B cell (primary cell): ENCODE results near the gene ACOT11. TPM values are rescaled to one million over a fixed set of nuclear protein-coding genes. Genes with fewer than 3 reads are reported as not detected.

ENCODE experiments used
- ATAC-seq: fragments of 200-7000 bp; cut with Tn5 transposase; one replicate; pipeline ENCODE4 v1.10.0; 2021; ENCODE audit warnings: low read depth, mild to moderate bottlenecking, moderate number of reproducible peaks, moderate library complexity
- CTCF ChIA-PET: fragments of 350-600 bp; sonication (Branson Sonifier 250); formaldehyde crosslinking; loops from one replicate; lab custom pipeline; 2021; ENCODE audit warnings: antibody characterized with exemption, inconsistent platforms; lab: Charles Lee
- POLR2A ChIA-PET: fragments of 350-600 bp; sonication (Branson Sonifier 250); formaldehyde crosslinking; loops from one replicate; lab custom pipeline; 2021; ENCODE audit warnings: antibody characterized with exemption; lab: Charles Lee
- DNase-seq: peaks from one replicate; pipeline ENCODE4 v3.0.0; 2013
- H2AFZ ChIP-seq: 2 replicates; pipeline ENCODE4 v1.6.1; 2012; ENCODE audit warnings: mild to moderate bottlenecking, low read depth, low read length; ENCODE audit not compliant: insufficient read depth, poor library complexity, severe bottlenecking
- H3K27ac ChIP-seq, 2 donors: 1 replicate in 1 of 2; 2 replicates in 1 of 2; pipeline ENCODE4 v1.5.1; 2012 to 2013; ENCODE audit warnings: low read length in 2 of 2, mild to moderate bottlenecking in 2 of 2, moderate library complexity in 1 of 2
- H3K27me3 ChIP-seq, 4 experiments: fragments of 200-600 bp in 1 of 4; sonication (generic) in 1 of 4; replicated peaks in 1 of 4; 1 replicate in 2 of 4; 2 replicates in 2 of 4; pipeline versions ENCODE4 v1.6.1 to v1.7.0; 2013 to 2016; ENCODE audit warnings: low read length in 3 of 4, mild to moderate bottlenecking in 2 of 4, mixed read lengths in 1 of 4, moderate library complexity in 1 of 4; ENCODE audit not compliant: insufficient read depth in 4 of 4, control insufficient read depth in 3 of 4; ENCODE audit errors: control extremely low read depth in 1 of 4
- H3K36me3 ChIP-seq, 2 experiments: replicated peaks in 1 of 2; 1 replicate in 1 of 2; 2 replicates in 1 of 2; pipeline versions ENCODE4 v1.6.1 to v1.7.1; 2013; ENCODE audit warnings: low read length in 1 of 2; ENCODE audit not compliant: insufficient read depth in 2 of 2, control insufficient read depth in 1 of 2; ENCODE audit errors: control extremely low read depth in 1 of 2, extremely low read depth in 1 of 2
- H3K4me1 ChIP-seq, 2 donors: fragments of 200-600 bp in 1 of 2; sonication (generic) in 1 of 2; 1 replicate in 1 of 2; 2 replicates in 1 of 2; pipeline versions ENCODE4 v1.5.1 to v1.6.1; 2013 to 2017; ENCODE audit warnings: low read length in 2 of 2; ENCODE audit not compliant: control insufficient read depth in 2 of 2, insufficient read depth in 2 of 2
- H3K4me2 ChIP-seq: replicated peaks from 2 replicates; pipeline ENCODE3; 2012; ENCODE audit warnings: mild to moderate bottlenecking, low read depth, low read length; ENCODE audit not compliant: poor library complexity, severe bottlenecking
- H3K4me3 ChIP-seq, 5 experiments: fragments of 200-600 bp in 1 of 5; sonication (generic) in 1 of 5; 1 replicate in 3 of 5; 2 replicates in 2 of 5; pipeline versions ENCODE4 v1.5.1 to v1.7.0; 2011 to 2016; ENCODE audit warnings: low read length in 4 of 5, mild to moderate bottlenecking in 4 of 5, low read depth in 2 of 5, control low read depth in 1 of 5, moderate library complexity in 1 of 5; ENCODE audit not compliant: insufficient read depth in 1 of 5; ENCODE audit errors: control extremely low read depth in 1 of 5, extremely low read depth in 1 of 5
- H3K79me2 ChIP-seq: fragments of 200-600 bp; sonication (generic); one replicate; pipeline ENCODE4 v1.6.0; 2016; ENCODE audit warnings: low read length; ENCODE audit not compliant: control insufficient read depth, insufficient read depth
- H3K9ac ChIP-seq: fragments of 200-600 bp; sonication (generic); 2 replicates; pipeline ENCODE4 v1.6.1; 2017; ENCODE audit warnings: mild to moderate bottlenecking, low read length, moderate library complexity
- H3K9me3 ChIP-seq, 3 donors: one replicate each; pipeline versions ENCODE4 v1.6.1 to v1.7.1; 2013; ENCODE audit warnings: low read length in 2 of 3; ENCODE audit not compliant: control insufficient read depth in 2 of 3, insufficient read depth in 1 of 3; ENCODE audit errors: control extremely low read depth in 1 of 3
- H4K20me1 ChIP-seq: 2 replicates; pipeline ENCODE4 v1.6.0; 2012; ENCODE audit warnings: mild to moderate bottlenecking, low read length; ENCODE audit not compliant: insufficient read depth, control insufficient read depth, poor library complexity, severe bottlenecking
- H3K27ac Mint-ChIP-seq: one replicate; pipeline ENCODE4 v1.8.0; 2021; ENCODE audit warnings: mixed read lengths
- H3K27me3 Mint-ChIP-seq: one replicate; pipeline ENCODE4 v1.8.0; 2021; ENCODE audit warnings: mixed read lengths
- H3K4me1 Mint-ChIP-seq: one replicate; pipeline ENCODE4 v1.8.0; 2021; ENCODE audit warnings: mixed read lengths
- H3K4me3 Mint-ChIP-seq: one replicate; pipeline ENCODE4 v1.8.0; 2021; ENCODE audit warnings: mixed read lengths
- H3K9me3 Mint-ChIP-seq: one replicate; pipeline ENCODE4 v1.8.0; 2022; ENCODE audit warnings: mixed read lengths; ENCODE audit not compliant: insufficient read depth
- CTCF ChIP-seq: fragments of 200-600 bp; IDR thresholded peaks from one replicate; pipeline ENCODE4 v1.8.0; 2022; ENCODE audit warnings: antibody characterized with exemption, mild to moderate bottlenecking
- EZH2 ChIP-seq: IDR thresholded peaks from 2 replicates; pipeline ENCODE4 v1.6.1; 2012; ENCODE audit warnings: borderline replicate concordance, low read depth, mild to moderate bottlenecking, moderate library complexity, low read length; ENCODE audit not compliant: insufficient read depth, poor library complexity, severe bottlenecking
- WGBS: methylation state at CpG from one replicate; pipeline ENCODE4 v1.1.5; 2013; ENCODE audit warnings: missing lambda C conversion rate; ENCODE audit not compliant: insufficient coverage; 5-methylcytosine and 5-hydroxymethylcytosine counted together
- intact Hi-C: fragments of 100-400 bp; cut with micrococcal nuclease; formaldehyde crosslinking; loops from one replicate; pipeline ENCODE4 v1.10.0; 2022
- polyA plus RNA-seq: library from polyadenylated mRNA; depleted of rRNA; stranded (reverse); fragments of >200 nt; gene quantifications from 2 replicates; pipeline ENCODE4 v1.2.3, GENCODE V29; 2012
- total RNA-seq, 2 donors: library from RNA; stranded (reverse); fragments of 120-200 nt in 1 of 2; gene quantifications; 1 replicate in 1 of 2; 2 replicates in 1 of 2; pipeline versions ENCODE4 v1.2.3 to v1.2.4, GENCODE V29; 2013 to 2022

Gene ACOT11
- total and polyA plus RNA-seq, 2 donors (not counting 1 experiment from before 2014, with no cell fraction given) = 0.03 to 0.07 TPM

DNA sequence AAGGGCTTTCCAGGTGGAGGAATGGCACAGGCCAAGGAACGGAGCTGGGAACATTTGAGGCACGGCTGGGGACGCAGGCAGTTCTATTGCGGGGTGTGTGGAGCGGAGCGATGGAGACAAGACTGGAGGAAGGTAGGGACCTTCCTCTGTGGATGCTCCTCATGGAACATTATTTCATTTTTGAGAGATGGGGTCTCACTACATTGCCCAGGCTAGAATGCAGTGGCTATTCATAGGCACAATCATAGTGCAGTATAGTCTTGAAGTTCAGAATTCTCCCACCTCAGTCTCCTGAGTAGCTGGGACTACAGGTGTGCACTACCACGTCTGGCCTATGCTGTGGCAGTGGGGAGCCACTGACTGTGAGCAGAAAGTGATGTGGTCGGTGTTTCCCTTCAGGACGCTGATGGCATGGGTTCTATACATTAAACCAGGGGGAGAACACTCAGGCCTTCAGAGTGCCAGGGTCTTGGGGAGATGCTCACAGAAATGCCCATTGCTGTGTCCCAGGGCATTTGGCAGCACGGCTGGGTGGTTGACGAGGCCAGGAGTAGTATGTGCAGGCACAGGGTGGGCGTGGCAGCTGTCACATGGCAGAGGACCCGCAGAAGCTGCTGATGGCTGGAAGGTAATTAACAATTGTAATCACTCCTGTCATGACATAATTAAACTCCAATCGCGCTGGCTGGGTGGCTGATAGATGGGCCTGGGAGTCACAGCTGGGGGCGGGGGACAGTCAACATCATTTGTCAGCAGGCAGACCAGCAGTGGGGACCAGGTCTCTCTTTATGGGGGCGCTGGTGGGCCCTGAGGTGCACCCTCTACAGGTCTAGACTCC lies 40.8 kb upstream of the ACOT11 start:
- H3K4me1 Mint-ChIP-seq = no peaks in the 10 kb centered on the region
- no peaks in the 10 kb centered on the region for H3K36me3 ChIP-seq

More for the DNA sequence above, 40.8 kb upstream of the ACOT11 start:
- H3K4me3 Mint-ChIP-seq = no peak overlapping the region
- no peak overlapping the region for H3K27ac Mint-ChIP-seq
- ATAC-seq = no peak
- H3K9me3 Mint-ChIP-seq = no peaks in the 10 kb centered on the region
- Histone ChIP-seq H2AFZ (no peak overlapping the region), H4K20me1 (no peaks in the 10 kb centered on the region), H3K4me2 (no peak overlapping the region), H3K4me1 (no peaks in the 10 kb centered on the region), H3K27ac (no peak overlapping the region), H3K9ac (no peak overlapping the region), H3K4me3 (no peak overlapping the region), H3K9me3 (peaks cover 0 to 8% (median 0%) of the 10 kb centered on the region in 3 donors), H3K27me3 (no peaks in the 10 kb centered on the region), H3K79me2 (no peaks in the 10 kb centered on the region)
- TF ChIP-seq CTCF (no peak), EZH2 (no peak)
- WGBS = 93% methylated on average over 16 of the region's 17 CpGs
- no peak for DNase-seq
- intact Hi-C loops = no loop called here
- ChIA-PET POLR2A (no interaction called here), CTCF (no interaction called here)
- peaks cover 27% of the 10 kb centered on the region for H3K27me3 Mint-ChIP-seq
